H1 (cell line): Measurements from ENCODE around the gene HS6ST3. TPM values are rescaled to one million over a fixed set of nuclear protein-coding genes. Genes with fewer than 3 reads are reported as not detected.

Experiments
- CTCF ChIA-PET: fragments of 300-600 bp; sonication (Branson Sonifier 250); formaldehyde crosslinking; loops from one replicate; lab custom pipeline; 2021; ENCODE audit not compliant: partially characterized antibody; lab: Charles Lee
- POLR2A ChIA-PET: fragments of 300-600 bp; sonication (Branson Sonifier 250); formaldehyde crosslinking; loops from one replicate; lab custom pipeline; 2021; ENCODE audit warnings: inconsistent platforms; ENCODE audit not compliant: partially characterized antibody; lab: Charles Lee
- DNase-seq, 2 experiments: peaks; one replicate each; pipeline versions ENCODE4 v3.0.0 to v3.0.0-alpha.2; 2010 to 2022; ENCODE audit warnings: low spot score in 2 of 2, low read depth in 1 of 2, mixed read lengths in 1 of 2
- FAIRE-seq: peaks from 2 replicates; lab custom pipeline; 2011; peaks lifted over from hg19 to GRCh38; lab: Jason Lieb, UNC
- H2AFZ ChIP-seq: 2 replicates; pipeline ENCODE4 v1.8.1; 2012; ENCODE audit warnings: low read length, inconsistent platforms
- H2AK5ac ChIP-seq: 2 replicates; pipeline ENCODE4 v1.6.1; 2013; ENCODE audit warnings: low read depth, low read length
- H2BK120ac ChIP-seq: replicated peaks from 2 replicates; pipeline ENCODE3; 2013; ENCODE audit warnings: low read depth, low read length, inconsistent platforms
- H2BK12ac ChIP-seq: 2 replicates; pipeline ENCODE4 v1.6.1; 2013; ENCODE audit warnings: low read depth, low read length
- H2BK15ac ChIP-seq: 2 replicates; pipeline ENCODE4 v1.6.1; 2013; ENCODE audit warnings: low read length
- H2BK20ac ChIP-seq: 2 replicates; pipeline ENCODE4 v1.6.1; 2013; ENCODE audit warnings: low read length
- H2BK5ac ChIP-seq: 2 replicates; pipeline ENCODE4 v1.6.1; 2013; ENCODE audit warnings: low read depth, low read length
- H3K14ac ChIP-seq: 2 replicates; pipeline ENCODE4 v1.6.1; 2013; ENCODE audit warnings: inconsistent platforms; ENCODE audit not compliant: insufficient read length
- H3K18ac ChIP-seq: 2 replicates; pipeline ENCODE4 v1.6.1; 2013; ENCODE audit warnings: low read length; ENCODE audit errors: extremely low read depth
- H3K23ac ChIP-seq: 2 replicates; pipeline ENCODE4 v1.6.1; 2013; ENCODE audit warnings: inconsistent platforms; ENCODE audit not compliant: insufficient read length
- H3K23me2 ChIP-seq: 2 replicates; pipeline ENCODE4 v1.6.1; 2013; ENCODE audit warnings: low read depth, low read length
- H3K27ac ChIP-seq: 2 replicates; pipeline ENCODE4 v1.6.1; 2011; ENCODE audit warnings: low read depth, low read length, inconsistent platforms
- H3K27me3 ChIP-seq, 4 experiments: replicated peaks in 1 of 4; 1 replicate in 1 of 4; 2 replicates in 3 of 4; pipeline versions ENCODE4 v1.6.1 to v1.8.1; 2011 to 2013; ENCODE audit warnings: low read length in 3 of 4, mild to moderate bottlenecking in 3 of 4, inconsistent platforms in 2 of 4, mixed read lengths in 2 of 4, moderate library complexity in 1 of 4; ENCODE audit not compliant: control insufficient read depth in 3 of 4, insufficient read depth in 3 of 4; ENCODE audit errors: extremely low read depth in 1 of 4
- H3K36me3 ChIP-seq, 4 experiments: 2 replicates each; pipeline versions ENCODE4 v1.6.1 to v1.8.1; 2011 to 2013; ENCODE audit warnings: mild to moderate bottlenecking in 4 of 4, low read length in 3 of 4, moderate library complexity in 2 of 4, control low read depth in 1 of 4, inconsistent platforms in 1 of 4; ENCODE audit not compliant: insufficient read depth in 4 of 4, control insufficient read depth in 2 of 4
- H3K4ac ChIP-seq: replicated peaks from 2 replicates; pipeline ENCODE3; 2013; ENCODE audit warnings: low read length, low read depth, mixed read lengths, inconsistent platforms; ENCODE audit not compliant: insufficient read length
- H3K4me1 ChIP-seq, 4 experiments: replicated peaks in 1 of 4; 1 replicate in 1 of 4; 2 replicates in 3 of 4; pipeline versions ENCODE4 v1.6.1 to v1.8.1; 2011 to 2013; ENCODE audit warnings: low read length in 3 of 4, inconsistent platforms in 2 of 4, mixed read lengths in 1 of 4; ENCODE audit not compliant: insufficient read depth in 4 of 4, control insufficient read depth in 3 of 4
- H3K4me2 ChIP-seq, 2 experiments: 2 replicates each; pipeline versions ENCODE4 v1.6.1 to v1.8.1; 2011 to 2013; ENCODE audit warnings: low read depth in 2 of 2, low read length in 2 of 2, control low read depth in 1 of 2, inconsistent platforms in 1 of 2, mild to moderate bottlenecking in 1 of 2; ENCODE audit not compliant: insufficient read depth in 1 of 2
- H3K4me3 ChIP-seq, 4 experiments: fragments of 200-600, 300-600 bp in 1 of 4; sonication (generic), shearing (Covaris generic), sonication (Bioruptor Twin) in 1 of 4; 2 replicates each; pipeline versions ENCODE4 v1.5.1 to v1.8.1; 2011 to 2016; ENCODE audit warnings: low read length in 4 of 4, low read depth in 3 of 4, control low read depth in 2 of 4, inconsistent platforms in 2 of 4, mild to moderate bottlenecking in 2 of 4, mixed read lengths in 1 of 4, moderate library complexity in 1 of 4; ENCODE audit not compliant: insufficient read depth in 2 of 4; ENCODE audit errors: extremely low read depth in 1 of 4
- H3K56ac ChIP-seq: replicated peaks from 2 replicates; pipeline ENCODE3; 2013; ENCODE audit warnings: low read depth, mild to moderate bottlenecking, mixed read lengths, low read length, inconsistent platforms; ENCODE audit not compliant: insufficient read length
- H3K79me1 ChIP-seq: 2 replicates; pipeline ENCODE4 v1.6.1; 2013; ENCODE audit warnings: low read depth, low read length, control low read depth
- H3K79me2 ChIP-seq, 2 experiments: 2 replicates each; pipeline versions ENCODE4 v1.6.1 to v1.8.1; 2012 to 2013; ENCODE audit warnings: low read length in 2 of 2, mild to moderate bottlenecking in 2 of 2, inconsistent platforms in 1 of 2; ENCODE audit not compliant: insufficient read depth in 2 of 2, control insufficient read depth in 1 of 2
- H3K9ac ChIP-seq, 4 experiments: replicated peaks in 1 of 4; 1 replicate in 1 of 4; 2 replicates in 3 of 4; pipeline versions ENCODE4 v1.6.1 to v1.8.1; 2011 to 2013; ENCODE audit warnings: low read depth in 3 of 4, low read length in 3 of 4, control low read depth in 2 of 4, mild to moderate bottlenecking in 2 of 4, moderate library complexity in 2 of 4, inconsistent platforms in 1 of 4; ENCODE audit errors: extremely low read depth in 1 of 4
- H3K9me3 ChIP-seq, 2 experiments: 2 replicates each; pipeline versions ENCODE4 v1.6.1 to v1.8.1; 2012 to 2013; ENCODE audit warnings: mild to moderate bottlenecking in 2 of 2, moderate library complexity in 2 of 2, control low read depth in 1 of 2, inconsistent platforms in 1 of 2, low read depth in 1 of 2, low read length in 1 of 2, mixed read lengths in 1 of 2; ENCODE audit not compliant: insufficient read depth in 2 of 2
- H4K20me1 ChIP-seq, 2 experiments: replicated peaks in 1 of 2; 2 replicates each; pipeline versions ENCODE3 to v1.8.1; 2011 to 2013; ENCODE audit warnings: inconsistent platforms in 2 of 2, low read length in 2 of 2, mild to moderate bottlenecking in 1 of 2; ENCODE audit not compliant: insufficient read depth in 2 of 2, control insufficient read depth in 1 of 2
- H4K5ac ChIP-seq: 2 replicates; pipeline ENCODE4 v1.6.1; 2013; ENCODE audit warnings: low read length, low read depth, mixed read lengths, inconsistent platforms; ENCODE audit not compliant: insufficient read length
- H4K8ac ChIP-seq: 2 replicates; pipeline ENCODE4 v1.8.0; 2013; ENCODE audit warnings: mild to moderate bottlenecking, moderate library complexity, low read length, inconsistent platforms; ENCODE audit not compliant: insufficient read depth; ENCODE audit errors: extremely low read depth
- H4K91ac ChIP-seq: replicated peaks from 2 replicates; pipeline ENCODE3; 2013; ENCODE audit warnings: low read length, mixed read lengths, inconsistent platforms; ENCODE audit not compliant: insufficient read length
- BACH1 ChIP-seq: IDR thresholded peaks from 2 replicates; pipeline ENCODE4 v1.6.1; 2012; ENCODE audit warnings: low read length, improper control_type of control experiment
- CBX5 ChIP-seq: fragments of 300-800, 300-1000 bp; sonication (generic); IDR thresholded peaks from 2 replicates; pipeline ENCODE4 v1.7.1; 2016; ENCODE audit warnings: antibody characterized with exemption, low read length, low read depth
- EZH2 ChIP-seq: fragments of 200-600 bp; sonication (generic); IDR thresholded peaks from 2 replicates; pipeline ENCODE4 v1.7.1; 2012; ENCODE audit warnings: low read depth, mild to moderate bottlenecking, moderate library complexity, low read length, inconsistent platforms; ENCODE audit not compliant: severe bottlenecking
- GABPA ChIP-seq: IDR thresholded peaks from 2 replicates; pipeline ENCODE4 v1.6.1; 2011; ENCODE audit warnings: mild to moderate bottlenecking, low read length, moderate library complexity, borderline replicate concordance; ENCODE audit not compliant: insufficient read depth
- MAFK ChIP-seq: IDR thresholded peaks from 2 replicates; pipeline ENCODE4 v1.6.1; 2012; ENCODE audit warnings: low read depth, mild to moderate bottlenecking, improper control_type of control experiment, low read length
- MAX ChIP-seq: IDR thresholded peaks from 2 replicates; pipeline ENCODE4 v1.6.1; 2012; ENCODE audit warnings: inconsistent platforms
- NANOG ChIP-seq: IDR thresholded peaks from 2 replicates; pipeline ENCODE4 v1.6.1; 2011; ENCODE audit warnings: low read length, low read depth, mild to moderate bottlenecking, inconsistent platforms; ENCODE audit not compliant: insufficient read depth, poor library complexity, severe bottlenecking
- POLR2A ChIP-seq, 2 experiments: IDR thresholded peaks; 1 replicate in 1 of 2; 2 replicates in 1 of 2; pipeline ENCODE4 v1.6.1; 2011; ENCODE audit warnings: low read depth in 2 of 2, low read length in 2 of 2, mild to moderate bottlenecking in 2 of 2; ENCODE audit errors: control extremely low read depth in 1 of 2
- RBBP5 ChIP-seq: IDR thresholded peaks from 2 replicates; pipeline ENCODE4 v1.7.1; 2012; ENCODE audit warnings: low read depth, mild to moderate bottlenecking, inconsistent platforms, low read length, moderate library complexity, borderline replicate concordance
- SIX5 ChIP-seq: IDR thresholded peaks from 2 replicates; pipeline ENCODE4 v1.6.1; 2011; ENCODE audit warnings: mild to moderate bottlenecking, low read depth, low read length
- YY1 ChIP-seq: IDR thresholded peaks from 2 replicates; pipeline ENCODE4 v1.6.1; 2011; ENCODE audit warnings: low read depth, mild to moderate bottlenecking, low read length
- ZNF274 ChIP-seq: IDR thresholded peaks from 2 replicates; pipeline ENCODE4 v1.7.0; 2012; ENCODE audit warnings: low read length, borderline replicate concordance; ENCODE audit errors: extremely low read depth
- polyA plus RNA-seq, 7 experiments: library from polyadenylated mRNA; depleted of rRNA in 3 of 7; stranded (reverse) in 5 of 7; unstranded in 2 of 7; fragments of >200 nt in 5 of 7; fragments of 200-250 nt in 2 of 7; gene quantifications; 1 replicate in 5 of 7; 2 replicates in 1 of 7; 4 replicates in 1 of 7; pipeline versions ENCODE4 v1.2.1 to v1.2.3, GENCODE V29; 2011 to 2013; ENCODE audit warnings: missing spikeins in 2 of 7, mixed read lengths in 2 of 7
- total RNA-seq: library from RNA; stranded (reverse); fragmentation: NEBNext Ultra II Directional; extraction: Animal tissue kit (Norgen Biotek cat#: 25700); gene quantifications from 2 replicates; pipeline ENCODE4 v1.2.1, GENCODE V29; 2021

The HS6ST3 gene
- total and polyA plus RNA-seq, 2 of the 8 experiments (the other 6 are each of a cell fraction or from before 2014, with no cell fraction given) = 0.45 to 1.2 TPM

- Histone ChIP-seq H2BK15ac (no peak overlapping the region), H3K18ac (no peak overlapping the region), H2BK20ac (no peak overlapping the region), H3K27ac (no peak overlapping the region), H3K23ac (no peak overlapping the region), H2BK12ac (no peak overlapping the region), H4K91ac (no peak overlapping the region), H2BK120ac (no peak overlapping the region), H3K4ac (no peak overlapping the region), H3K79me2 (no peaks in the 10 kb centered on the region), H3K56ac (no peak overlapping the region), H4K5ac (no peak overlapping the region), H3K4me1 (0 out of 7 replicates have a peak, but pooled peaks cover 0 to 3% (median 0%) of the 10 kb centered on the region in 4 experiments), H3K9me3 (no peaks in the 10 kb centered on the region), H3K79me1 (no peaks in the 10 kb centered on the region), H3K9ac (no peak overlapping the region), H3K14ac (no peak overlapping the region), H4K8ac (no peak overlapping the region), H3K4me2 (no peak overlapping the region), H2AFZ (no peak overlapping the region), H3K4me3 (no peak overlapping the region), H2AK5ac (no peak overlapping the region), H4K20me1 (no peaks in the 10 kb centered on the region), H3K36me3 (no peaks in the 10 kb centered on the region; a peak in 1 of 8 replicates), H3K27me3 (no peaks in the 10 kb centered on the region), H2BK5ac (no peak overlapping the region), H3K23me2 (no peaks in the 10 kb centered on the region)
- DNase-seq (no peak), FAIRE-seq (no peak)
- POLR2A ChIA-PET = no interaction called here
- CTCF ChIA-PET = no interaction called here
- TF ChIP-seq CBX5 (no peak), SIX5 (no peak), EZH2 (no peak), RBBP5 (no peak), POLR2A (IDR thresholded peaks at IDR 0.05; ENCODE audit: control extremely low read depth in 1 of 2, low read depth in 2 of 2, low read length in 2 of 2) (no peak), YY1 (no peak), BACH1 (no peak), ZNF274 (no peak), MAX (no peak), GABPA (no peak), NANOG (no peak), MAFK (no peak)
Measured at GRCh38 chr13:96844195-96844594, 754.3 kb downstream of the HS6ST3 start.
